WTC11 (cell line): ENCODE data around the gene SRGAP1.

Experiments
- CBFB ChIP-seq: sonication (generic); formaldehyde crosslinking; IDR thresholded peaks from 2 replicates; pipeline ENCODE4 v1.8.1; 2022; ENCODE audit warnings: mild to moderate bottlenecking, low read depth, missing genetic modification reagents
- ESRRA ChIP-seq: sonication (generic); formaldehyde crosslinking; IDR thresholded peaks from 2 replicates; pipeline ENCODE4 v1.8.1; 2022; ENCODE audit warnings: mild to moderate bottlenecking, missing genetic modification reagents, borderline replicate concordance
- MAX ChIP-seq: sonication (generic); formaldehyde crosslinking; IDR thresholded peaks from 2 replicates; pipeline ENCODE4 v1.8.0; 2022; ENCODE audit warnings: mild to moderate bottlenecking, missing genetic modification reagents
- ZNF138 ChIP-seq: sonication (generic); formaldehyde crosslinking; conservative IDR thresholded peaks from 2 replicates; pipeline ENCODE4 v1.8.1; 2022; ENCODE audit warnings: mild to moderate bottlenecking, moderate library complexity, missing genetic modification reagents
- TF ChIP-seq, protein P1 (sequence below): fragments of 200-600 bp; IDR thresholded peaks from 2 replicates; pipeline ENCODE4 v1.8.0; 2022; ENCODE audit warnings: antibody characterized with exemption
- TF ChIP-seq, protein P2 (sequence below): sonication (generic); formaldehyde crosslinking; IDR thresholded peaks from 2 replicates; pipeline ENCODE4 v1.8.1; 2022; ENCODE audit warnings: mild to moderate bottlenecking, moderate library complexity, missing genetic modification reagents

- TF ChIP-seq ESRRA (no peak), MAX (CRISPR knock-in tag) (no peak), ZNF138 (CRISPR knock-in tag) (no peak), CBFB (CRISPR knock-in tag) (no peak)
- TF ChIP-seq, protein P1, sequence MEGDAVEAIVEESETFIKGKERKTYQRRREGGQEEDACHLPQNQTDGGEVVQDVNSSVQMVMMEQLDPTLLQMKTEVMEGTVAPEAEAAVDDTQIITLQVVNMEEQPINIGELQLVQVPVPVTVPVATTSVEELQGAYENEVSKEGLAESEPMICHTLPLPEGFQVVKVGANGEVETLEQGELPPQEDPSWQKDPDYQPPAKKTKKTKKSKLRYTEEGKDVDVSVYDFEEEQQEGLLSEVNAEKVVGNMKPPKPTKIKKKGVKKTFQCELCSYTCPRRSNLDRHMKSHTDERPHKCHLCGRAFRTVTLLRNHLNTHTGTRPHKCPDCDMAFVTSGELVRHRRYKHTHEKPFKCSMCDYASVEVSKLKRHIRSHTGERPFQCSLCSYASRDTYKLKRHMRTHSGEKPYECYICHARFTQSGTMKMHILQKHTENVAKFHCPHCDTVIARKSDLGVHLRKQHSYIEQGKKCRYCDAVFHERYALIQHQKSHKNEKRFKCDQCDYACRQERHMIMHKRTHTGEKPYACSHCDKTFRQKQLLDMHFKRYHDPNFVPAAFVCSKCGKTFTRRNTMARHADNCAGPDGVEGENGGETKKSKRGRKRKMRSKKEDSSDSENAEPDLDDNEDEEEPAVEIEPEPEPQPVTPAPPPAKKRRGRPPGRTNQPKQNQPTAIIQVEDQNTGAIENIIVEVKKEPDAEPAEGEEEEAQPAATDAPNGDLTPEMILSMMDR = no peak
- TF ChIP-seq, protein P2, sequence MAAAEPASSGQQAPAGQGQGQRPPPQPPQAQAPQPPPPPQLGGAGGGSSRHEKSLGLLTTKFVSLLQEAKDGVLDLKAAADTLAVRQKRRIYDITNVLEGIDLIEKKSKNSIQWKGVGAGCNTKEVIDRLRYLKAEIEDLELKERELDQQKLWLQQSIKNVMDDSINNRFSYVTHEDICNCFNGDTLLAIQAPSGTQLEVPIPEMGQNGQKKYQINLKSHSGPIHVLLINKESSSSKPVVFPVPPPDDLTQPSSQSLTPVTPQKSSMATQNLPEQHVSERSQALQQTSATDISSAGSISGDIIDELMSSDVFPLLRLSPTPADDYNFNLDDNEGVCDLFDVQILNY (CRISPR knock-in tag) = no peak
These were observed 103.7 kb downstream of the SRGAP1 start for GRCh38 chr12:63948211-63948610.
